HG03342 (cell line): ENCODE data around the gene MEIS1.
"Not testable (repeated sequence)": the region's sequence is repeated elsewhere in the genome, so short reads cannot be mapped to it uniquely, and the experiment has no call there.

Source experiments
- ATAC-seq: cut with Tn5 transposase; IDR thresholded peaks from one replicate; pipeline ENCODE4 v1.9.1; 2021; ENCODE audit warnings: mild to moderate bottlenecking, moderate library complexity; ENCODE audit not compliant: unreplicated experiment

MEIS1 gene

GRCh38 chr2:66434679-66435548, at the start of gene MEIS1:
TSS of gene MEIS1 (plus strand) at chr2:66435125. CDS start at chr2:66435857, 732 bp downstream.
- ATAC-seq: peak; percentile 63

- no peak for ATAC-seq
Observed at GRCh38 chr2:66387016-66387753, 47.7 kb upstream of the MEIS1 start.

GRCh38 chr2:66389651-66390131, 45.2 kb upstream of the MEIS1 start:
- no peak for ATAC-seq

- ATAC-seq: no peak
Observed at GRCh38 chr2:66390152-66390551, 44.8 kb upstream of the MEIS1 start.

GRCh38 chr2:66390811-66391210, 44.1 kb upstream of the MEIS1 start:
- no peak for ATAC-seq

- ATAC-seq: not testable (repeated sequence)
Observed at GRCh38 chr2:66391240-66391639, 43.7 kb upstream of the MEIS1 start.

GRCh38 chr2:66405473-66405872, 29.5 kb upstream of the MEIS1 start:
- ATAC-seq: no peak

GRCh38 chr2:66408905-66409304, 26.0 kb upstream of the MEIS1 start:
- no peak for ATAC-seq

GRCh38 chr2:66412874-66413273, 22.1 kb upstream of the MEIS1 start:
- no peak for ATAC-seq

- ATAC-seq: no peak
Observed at GRCh38 chr2:66414896-66415295, 20.0 kb upstream of the MEIS1 start.

GRCh38 chr2:66418381-66418780, 16.5 kb upstream of the MEIS1 start:
- no peak for ATAC-seq

- ATAC-seq: no peak
Observed at GRCh38 chr2:66421612-66422011, 13.3 kb upstream of the MEIS1 start.

GRCh38 chr2:66423391-66424124, 11.4 kb upstream of the MEIS1 start:
- no peak for ATAC-seq

GRCh38 chr2:66426244-66427111, 8.4 kb upstream of the MEIS1 start:
- ATAC-seq: no peak

GRCh38 chr2:66427300-66427699, 7.6 kb upstream of the MEIS1 start:
- no peak for ATAC-seq

GRCh38 chr2:66428986-66429612, 5.8 kb upstream of the MEIS1 start:
- ATAC-seq: no peak

- no peak for ATAC-seq
Observed at GRCh38 chr2:66429693-66430504, 5.0 kb upstream of the MEIS1 start.

- ATAC-seq: no peak
Observed at GRCh38 chr2:66430505-66431273, 4.2 kb upstream of the MEIS1 start.
